Osteoblast (primary cell): ENCODE results near the gene TNFSF10. TPM values are rescaled to one million over a fixed set of nuclear protein-coding genes. Genes with fewer than 3 reads are reported as not detected.

Experiments
- DNase-seq: peaks from one replicate; pipeline ENCODE4 v3.0.0; 2011; ENCODE audit warnings: low spot score, mixed read lengths; ENCODE audit not compliant: insufficient read length; ENCODE audit errors: missing footprints
- H2AFZ ChIP-seq: 2 replicates; pipeline ENCODE4 v1.6.0; 2011; ENCODE audit warnings: mild to moderate bottlenecking, low read length
- H3K27ac ChIP-seq: 2 replicates; pipeline ENCODE4 v1.5.1; 2011; ENCODE audit warnings: mild to moderate bottlenecking, low read depth, low read length, moderate library complexity
- H3K27me3 ChIP-seq: 2 replicates; pipeline ENCODE4 v1.6.0; 2012; ENCODE audit warnings: mild to moderate bottlenecking, control low read depth, inconsistent platforms, low read length, moderate library complexity; ENCODE audit not compliant: insufficient read depth
- H3K36me3 ChIP-seq: 2 replicates; pipeline ENCODE4 v1.5.1; 2011; ENCODE audit warnings: mild to moderate bottlenecking, low read length, control low read depth, moderate library complexity; ENCODE audit not compliant: insufficient read depth
- H3K4me1 ChIP-seq: 2 replicates; pipeline ENCODE4 v1.5.1; 2011; ENCODE audit warnings: mild to moderate bottlenecking, low read length, control low read depth, moderate library complexity; ENCODE audit not compliant: insufficient read depth
- H3K4me2 ChIP-seq: 2 replicates; pipeline ENCODE4 v1.6.0; 2011; ENCODE audit warnings: mild to moderate bottlenecking, low read length; ENCODE audit not compliant: insufficient read depth
- H3K4me3 ChIP-seq: fragments of 200-600 bp; sonication (generic); 3 replicates; pipeline ENCODE4 v1.5.1; 2012; ENCODE audit warnings: mild to moderate bottlenecking, low read length, inconsistent platforms; ENCODE audit not compliant: insufficient read depth
- H3K79me2 ChIP-seq: 2 replicates; pipeline ENCODE4 v1.6.0; 2012; ENCODE audit warnings: mild to moderate bottlenecking, low read length, control low read depth, inconsistent platforms; ENCODE audit not compliant: insufficient read depth
- H3K9me3 ChIP-seq: 2 replicates; pipeline ENCODE4 v1.5.1; 2011; ENCODE audit warnings: low read depth, low read length, control low read depth
- H4K20me1 ChIP-seq: 2 replicates; pipeline ENCODE4 v1.6.0; 2012; ENCODE audit warnings: mild to moderate bottlenecking, low read length, control low read depth; ENCODE audit not compliant: insufficient read depth
- total RNA-seq: library from RNA; depleted of rRNA; stranded (reverse); fragments of >200 nt; gene quantifications from 2 replicates; pipeline ENCODE4 v1.2.3, GENCODE V29; 2012
- TF ChIP-seq, protein P1 (sequence below): IDR thresholded peaks from 2 replicates; pipeline ENCODE4 v1.5.1; 2011; ENCODE audit warnings: mild to moderate bottlenecking, low read depth, low read length, moderate library complexity; ENCODE audit errors: extremely low read depth

TNFSF10 gene
- total RNA-seq, 1 donor: 4.0 TPM

DNA sequence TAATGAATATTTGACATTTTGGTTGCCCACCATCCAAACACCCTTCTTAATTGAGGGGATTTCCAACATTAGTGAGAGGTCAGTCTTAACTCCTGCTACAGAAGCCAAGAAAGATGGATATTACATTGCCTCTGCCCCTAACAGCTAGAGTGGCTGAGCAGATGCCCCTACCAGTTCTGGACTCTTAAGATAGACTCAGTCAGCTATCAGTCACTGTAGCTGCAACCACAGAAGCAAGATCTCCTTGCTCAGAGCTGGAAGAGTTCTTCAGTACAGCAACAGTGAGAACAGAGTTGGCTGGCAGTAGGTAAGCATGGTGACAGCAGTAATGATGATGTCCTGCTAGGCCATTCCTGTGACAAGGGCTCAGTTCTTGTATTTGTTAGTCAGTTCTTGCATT lies 29.4 kb upstream of the TNFSF10 start:
- TF ChIP-seq, protein P1, sequence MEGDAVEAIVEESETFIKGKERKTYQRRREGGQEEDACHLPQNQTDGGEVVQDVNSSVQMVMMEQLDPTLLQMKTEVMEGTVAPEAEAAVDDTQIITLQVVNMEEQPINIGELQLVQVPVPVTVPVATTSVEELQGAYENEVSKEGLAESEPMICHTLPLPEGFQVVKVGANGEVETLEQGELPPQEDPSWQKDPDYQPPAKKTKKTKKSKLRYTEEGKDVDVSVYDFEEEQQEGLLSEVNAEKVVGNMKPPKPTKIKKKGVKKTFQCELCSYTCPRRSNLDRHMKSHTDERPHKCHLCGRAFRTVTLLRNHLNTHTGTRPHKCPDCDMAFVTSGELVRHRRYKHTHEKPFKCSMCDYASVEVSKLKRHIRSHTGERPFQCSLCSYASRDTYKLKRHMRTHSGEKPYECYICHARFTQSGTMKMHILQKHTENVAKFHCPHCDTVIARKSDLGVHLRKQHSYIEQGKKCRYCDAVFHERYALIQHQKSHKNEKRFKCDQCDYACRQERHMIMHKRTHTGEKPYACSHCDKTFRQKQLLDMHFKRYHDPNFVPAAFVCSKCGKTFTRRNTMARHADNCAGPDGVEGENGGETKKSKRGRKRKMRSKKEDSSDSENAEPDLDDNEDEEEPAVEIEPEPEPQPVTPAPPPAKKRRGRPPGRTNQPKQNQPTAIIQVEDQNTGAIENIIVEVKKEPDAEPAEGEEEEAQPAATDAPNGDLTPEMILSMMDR: no peak
- Histone ChIP-seq H2AFZ (no peak overlapping the region), H3K4me1 (peaks cover 16% of the 10 kb centered on the region), H3K4me2 (no peak overlapping the region), H3K79me2 (no peaks in the 10 kb centered on the region), H3K27me3 (no peaks in the 10 kb centered on the region), H3K36me3 (no peaks in the 10 kb centered on the region), H4K20me1 (no peaks in the 10 kb centered on the region), H3K27ac (no peak overlapping the region), H3K4me3 (no peak overlapping the region), H3K9me3 (no peaks in the 10 kb centered on the region)
- no peak for DNase-seq

DNA sequence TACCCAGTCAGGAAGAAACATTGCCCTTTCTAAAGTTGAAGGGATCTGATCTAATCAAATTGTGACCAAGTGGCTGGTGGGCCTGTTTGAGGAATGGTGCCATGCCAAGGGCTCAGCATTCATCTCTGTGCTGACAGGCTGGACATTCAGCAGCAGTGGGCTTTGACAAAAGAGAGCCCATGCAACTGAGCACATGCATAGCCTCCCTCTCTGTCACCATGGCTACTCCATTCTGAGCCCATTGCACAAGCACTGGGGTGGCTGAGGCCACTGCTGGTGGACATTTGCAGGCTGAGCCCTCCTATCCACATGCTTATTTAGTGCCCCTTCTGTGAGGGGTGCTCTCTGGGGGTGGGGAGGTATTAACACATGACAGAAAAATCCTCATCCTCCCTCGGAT lies 28.6 kb upstream of the TNFSF10 start:
- Histone ChIP-seq H3K4me3 (no peak overlapping the region), H4K20me1 (no peaks in the 10 kb centered on the region)

DNA sequence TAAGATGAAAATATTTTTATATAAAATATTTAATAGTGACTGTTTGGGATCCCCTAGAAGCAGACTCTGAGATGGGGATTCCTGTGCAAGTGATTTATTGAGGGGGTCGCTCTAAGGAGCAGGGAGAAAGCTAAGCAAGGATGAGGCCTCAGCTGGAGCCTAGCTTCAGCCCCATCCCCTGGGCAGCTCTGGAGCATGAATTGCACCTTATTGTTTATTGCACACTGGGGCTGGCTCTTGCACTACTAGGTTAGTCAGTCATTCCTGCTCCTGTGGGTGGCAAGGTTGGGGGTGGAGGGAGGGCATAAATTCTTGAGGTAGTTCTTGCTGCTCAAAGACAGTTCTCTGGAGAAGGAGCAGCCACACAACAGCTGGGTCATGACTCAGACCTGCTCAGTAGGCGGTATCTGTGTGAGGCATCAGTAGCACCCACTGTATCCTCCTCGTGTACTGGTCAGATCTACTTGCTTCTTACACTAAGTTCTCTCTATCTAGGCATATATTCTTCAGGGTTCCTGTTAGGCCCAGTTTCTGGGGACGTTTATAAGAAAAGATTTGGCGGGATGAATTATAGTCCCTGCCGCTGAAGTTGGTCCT lies 27.2 kb upstream of the TNFSF10 start:
- TF ChIP-seq, protein P1: no peak
- Histone ChIP-seq H4K20me1 (no peaks in the 10 kb centered on the region), H3K4me3 (no peak overlapping the region), H2AFZ (no peak overlapping the region), H3K27ac (peak overlapping the region; percentile 79), H3K4me2 (no peak overlapping the region), H3K36me3 (no peaks in the 10 kb centered on the region), H3K4me1 (peaks cover 10% of the 10 kb centered on the region), H3K27me3 (no peaks in the 10 kb centered on the region), H3K9me3 (no peaks in the 10 kb centered on the region), H3K79me2 (no peaks in the 10 kb centered on the region)
- peak; percentile 84 for DNase-seq

More for the DNA sequence above, 28.6 kb upstream of the TNFSF10 start:
- Histone ChIP-seq H3K27ac (no peak overlapping the region), H3K79me2 (no peaks in the 10 kb centered on the region), H2AFZ (no peak overlapping the region), H3K9me3 (no peaks in the 10 kb centered on the region), H3K4me1 (peaks cover 10% of the 10 kb centered on the region), H3K4me2 (no peak overlapping the region), H3K27me3 (no peaks in the 10 kb centered on the region), H3K36me3 (no peaks in the 10 kb centered on the region)
- TF ChIP-seq, protein P1: no peak
- no peak for DNase-seq

DNA sequence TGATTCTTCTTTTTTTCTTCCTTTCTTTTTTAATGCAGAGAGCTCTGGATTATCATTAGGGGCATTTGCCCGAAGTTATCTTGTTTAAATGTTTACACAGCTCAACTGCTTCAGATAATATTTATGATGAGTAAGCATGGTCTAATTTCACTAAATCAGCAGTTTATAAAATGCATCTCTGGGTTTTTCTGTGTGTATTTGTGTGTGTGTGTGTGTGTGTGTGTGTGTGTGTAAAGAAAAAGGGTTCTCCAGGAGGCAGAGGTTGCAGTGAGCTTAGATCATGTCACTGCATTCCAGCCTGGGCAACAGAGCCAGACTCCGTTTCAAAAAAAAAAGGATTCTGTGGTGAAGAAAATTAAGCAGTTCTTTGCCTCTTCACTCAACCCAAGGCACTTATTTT lies 25.9 kb upstream of the TNFSF10 start:
- Histone ChIP-seq H3K27ac (no peak overlapping the region), H2AFZ (no peak overlapping the region), H3K4me3 (no peak overlapping the region), H3K4me2 (no peak overlapping the region), H3K4me1 (peaks cover 10% of the 10 kb centered on the region), H3K9me3 (no peaks in the 10 kb centered on the region), H3K79me2 (no peaks in the 10 kb centered on the region), H3K27me3 (no peaks in the 10 kb centered on the region), H4K20me1 (no peaks in the 10 kb centered on the region), H3K36me3 (no peaks in the 10 kb centered on the region)
- TF ChIP-seq, protein P1: no peak
- no peak for DNase-seq
